ENCODE results near the gene XXYLT1. TPM values are rescaled to one million over a fixed set of nuclear protein-coding genes. Genes with fewer than 3 reads are reported as not detected.

Gene XXYLT1
- total RNA-seq, 1 donor, result 32.8 TPM

DNA sequence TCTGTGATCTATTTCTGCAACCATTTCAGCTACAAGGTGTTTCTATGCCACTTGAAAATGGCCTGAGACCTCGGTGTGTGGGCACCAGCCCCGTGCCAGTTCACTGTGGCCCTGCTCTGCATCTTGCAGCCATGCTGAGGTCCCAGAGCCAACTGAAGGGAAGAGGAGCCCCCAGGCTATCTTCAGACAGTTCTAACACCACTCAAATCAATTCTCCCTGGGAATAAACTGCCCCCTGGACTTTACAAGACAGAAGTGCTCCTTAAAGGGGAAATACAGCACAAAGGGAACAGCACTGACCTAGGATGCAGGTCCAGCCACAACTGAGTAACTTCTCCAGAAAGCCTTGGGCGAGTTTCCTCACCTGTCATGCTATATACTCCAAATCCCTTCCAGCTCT, 3.9 kb downstream of the XXYLT1 start:
- H3K4me3 ChIP-seq (ENCODE audit: low read depth, low read length), result no peak overlapping the region
- TF ChIP-seq, protein P1, sequence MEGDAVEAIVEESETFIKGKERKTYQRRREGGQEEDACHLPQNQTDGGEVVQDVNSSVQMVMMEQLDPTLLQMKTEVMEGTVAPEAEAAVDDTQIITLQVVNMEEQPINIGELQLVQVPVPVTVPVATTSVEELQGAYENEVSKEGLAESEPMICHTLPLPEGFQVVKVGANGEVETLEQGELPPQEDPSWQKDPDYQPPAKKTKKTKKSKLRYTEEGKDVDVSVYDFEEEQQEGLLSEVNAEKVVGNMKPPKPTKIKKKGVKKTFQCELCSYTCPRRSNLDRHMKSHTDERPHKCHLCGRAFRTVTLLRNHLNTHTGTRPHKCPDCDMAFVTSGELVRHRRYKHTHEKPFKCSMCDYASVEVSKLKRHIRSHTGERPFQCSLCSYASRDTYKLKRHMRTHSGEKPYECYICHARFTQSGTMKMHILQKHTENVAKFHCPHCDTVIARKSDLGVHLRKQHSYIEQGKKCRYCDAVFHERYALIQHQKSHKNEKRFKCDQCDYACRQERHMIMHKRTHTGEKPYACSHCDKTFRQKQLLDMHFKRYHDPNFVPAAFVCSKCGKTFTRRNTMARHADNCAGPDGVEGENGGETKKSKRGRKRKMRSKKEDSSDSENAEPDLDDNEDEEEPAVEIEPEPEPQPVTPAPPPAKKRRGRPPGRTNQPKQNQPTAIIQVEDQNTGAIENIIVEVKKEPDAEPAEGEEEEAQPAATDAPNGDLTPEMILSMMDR (IDR thresholded peaks at IDR 0.05; ENCODE audit: insufficient read depth, low read depth, low read length), result no peak
- no peak for DNase-seq (ENCODE audit: low read depth)

DNA sequence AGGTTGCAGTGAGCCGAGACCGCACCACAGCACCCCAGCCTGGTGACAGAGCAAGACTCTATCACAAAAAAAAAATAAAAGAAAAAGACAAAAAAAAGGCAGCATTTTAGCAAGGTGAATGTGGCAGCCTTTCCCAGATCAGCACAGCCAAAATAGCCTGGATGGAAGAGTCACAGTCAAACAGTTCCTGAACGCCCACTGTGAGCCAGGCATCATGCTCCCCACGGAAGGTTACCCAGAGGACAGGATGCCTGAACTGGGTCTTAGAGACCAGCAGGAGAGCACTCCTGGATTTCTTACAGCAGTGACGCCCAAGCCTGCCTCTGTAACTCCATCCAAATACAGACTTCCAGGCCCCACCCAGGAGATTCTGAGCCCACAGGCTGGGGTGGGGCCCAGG, 4.5 kb downstream of the XXYLT1 start:
- DNase-seq (ENCODE audit: low read depth), result no peak
- TF ChIP-seq, protein P1 (IDR thresholded peaks at IDR 0.05; ENCODE audit: insufficient read depth, low read depth, low read length), result no peak
- no peak overlapping the region for H3K4me3 ChIP-seq (ENCODE audit: low read depth, low read length)

DNA sequence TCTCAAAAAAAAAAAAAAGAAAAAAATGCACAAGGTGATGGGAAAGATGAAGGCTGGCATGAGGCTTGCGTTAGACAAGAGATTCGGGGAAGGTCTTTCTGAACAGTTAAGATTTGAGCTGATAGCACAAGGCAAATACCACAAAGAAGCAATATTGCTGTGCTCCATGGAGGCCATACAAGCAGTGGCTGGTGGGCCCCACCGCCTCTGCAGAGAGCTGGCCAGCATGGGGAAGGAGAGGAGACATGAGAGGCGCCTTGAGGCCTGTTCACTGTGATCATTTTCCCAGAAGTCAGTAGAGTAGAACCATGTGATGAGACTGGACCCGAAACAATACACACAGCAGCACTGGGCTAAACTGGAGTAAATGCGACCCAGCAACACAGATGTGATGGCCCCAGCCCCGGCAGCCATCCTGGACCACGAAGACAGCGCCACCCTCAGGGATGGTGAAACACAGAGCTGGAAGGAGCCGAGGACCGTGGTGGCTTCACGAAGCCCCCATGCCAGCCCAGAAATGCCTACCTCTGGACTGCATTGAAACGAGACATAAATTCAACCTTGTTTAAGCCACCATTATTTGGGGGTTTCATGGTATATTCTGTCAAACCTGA, 5.5 kb downstream of the XXYLT1 start:
- TF ChIP-seq, protein P1 (IDR thresholded peaks at IDR 0.05; ENCODE audit: insufficient read depth, low read depth, low read length), result no peak
- no peak for DNase-seq (ENCODE audit: low read depth)
- no peak overlapping the region for H3K4me3 ChIP-seq (ENCODE audit: low read depth, low read length)

DNA sequence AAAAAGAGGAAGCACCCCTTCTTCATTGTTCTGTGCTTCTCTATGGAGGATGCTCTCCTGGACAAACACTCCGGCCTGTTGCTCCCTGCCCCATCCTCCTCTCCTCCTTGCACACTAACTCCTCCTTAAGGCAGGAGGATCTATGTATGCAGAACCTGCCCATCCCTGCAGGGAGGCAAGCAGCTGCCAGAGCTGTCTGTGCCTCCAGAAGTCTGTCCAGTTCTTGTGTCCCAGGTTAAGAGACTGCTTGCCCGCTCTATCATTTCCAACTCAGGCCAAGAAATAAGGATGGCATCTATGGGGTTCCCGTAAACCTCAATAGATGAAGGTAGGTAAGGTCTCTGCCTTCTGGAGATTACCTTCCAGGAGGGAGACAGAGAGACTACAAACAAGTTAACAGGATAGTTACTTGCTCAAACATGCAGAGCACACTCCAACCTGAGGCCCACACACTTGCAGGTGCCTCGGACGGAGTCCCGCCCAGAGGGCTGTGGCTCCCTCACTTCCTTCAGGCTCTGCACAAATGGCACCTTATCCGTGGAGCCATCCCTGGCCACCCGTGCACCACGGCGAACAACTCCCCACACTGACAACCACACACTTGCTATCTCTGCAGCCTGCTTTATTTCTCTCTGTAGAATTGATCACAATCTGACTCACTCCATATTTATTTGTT, 6.9 kb downstream of the XXYLT1 start:
- no peak overlapping the region for H3K4me3 ChIP-seq (ENCODE audit: low read depth, low read length)
- DNase-seq (ENCODE audit: low read depth), result no peak
- TF ChIP-seq, protein P1 (IDR thresholded peaks at IDR 0.05; ENCODE audit: insufficient read depth, low read depth, low read length), result no peak

DNA sequence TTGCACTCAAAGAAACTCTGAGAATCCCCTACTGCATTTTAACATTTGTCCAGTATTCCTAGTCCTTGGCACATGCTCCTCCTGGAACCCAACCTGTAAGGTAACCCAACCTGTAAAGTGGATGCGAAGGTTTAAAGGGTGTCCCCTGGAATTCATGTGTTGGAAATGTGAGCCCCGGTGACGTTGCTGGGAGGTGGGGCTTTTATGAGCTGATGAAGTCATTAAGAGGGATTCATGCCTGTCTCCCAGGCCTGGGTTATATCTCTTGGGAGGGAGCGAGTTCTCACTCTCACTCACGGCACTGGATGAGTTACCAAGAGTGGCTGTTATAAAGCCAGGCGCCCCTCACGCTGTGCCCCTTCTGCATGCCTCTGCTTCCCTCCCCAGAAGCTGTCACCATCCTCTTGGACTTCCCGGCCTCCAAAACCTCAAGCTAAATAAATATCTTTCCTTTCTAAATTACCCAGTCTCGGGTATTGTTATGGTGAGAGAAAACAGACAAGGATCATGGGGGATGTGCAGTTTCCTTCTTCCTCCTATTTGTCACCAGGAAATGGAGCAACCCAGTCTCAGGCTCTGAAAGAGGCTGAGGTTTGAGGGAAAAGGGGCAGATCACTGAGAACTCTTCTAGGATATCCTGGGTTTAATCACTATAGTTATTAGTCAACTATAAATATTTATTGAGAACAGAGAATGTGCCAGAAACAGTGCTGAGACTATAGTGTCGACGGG, 7.6 kb downstream of the XXYLT1 start:
- peak; percentile 32 for DNase-seq (ENCODE audit: low read depth)
- TF ChIP-seq, protein P1 (IDR thresholded peaks at IDR 0.05; ENCODE audit: insufficient read depth, low read depth, low read length), result no peak
- H3K4me3 ChIP-seq (ENCODE audit: low read depth, low read length), result no peak overlapping the region

DNA sequence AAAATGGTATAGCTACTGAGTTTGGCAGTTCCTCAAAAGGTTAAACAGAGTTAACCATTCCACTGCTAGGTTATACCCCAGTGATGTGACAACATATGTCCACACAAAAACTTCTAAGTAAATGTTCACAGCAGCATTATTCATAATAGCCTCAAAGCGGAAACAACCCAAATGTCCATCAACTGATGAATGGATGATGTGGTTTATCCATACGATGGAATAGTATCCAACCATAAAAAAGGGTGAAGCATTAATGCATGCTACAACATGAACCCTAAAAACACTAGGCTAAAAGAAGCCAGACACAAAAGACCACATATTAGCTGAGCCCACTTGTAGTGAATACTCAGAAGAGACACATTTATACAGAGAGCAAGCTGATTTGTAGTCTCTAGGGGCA, 9.0 kb downstream of the XXYLT1 start:
- TF ChIP-seq, protein P1 (IDR thresholded peaks at IDR 0.05; ENCODE audit: insufficient read depth, low read depth, low read length), result no peak
- H3K4me3 ChIP-seq (ENCODE audit: low read depth, low read length), result no peak overlapping the region
- no peak for DNase-seq (ENCODE audit: low read depth)

Measured in fibroblast of villous mesenchyme (primary cell).